ENCODE results near the gene ANXA3. TPM values are rescaled to one million over a fixed set of nuclear protein-coding genes. Genes with fewer than 3 reads are reported as not detected.
A peak's percentile ranks its signal among the peaks of the same experiment; 100 is the strongest.

ANXA3 gene
- total and polyA plus RNA-seq, 12 donors: 0.72 to 14.1 (median 3.8) TPM

DNA sequence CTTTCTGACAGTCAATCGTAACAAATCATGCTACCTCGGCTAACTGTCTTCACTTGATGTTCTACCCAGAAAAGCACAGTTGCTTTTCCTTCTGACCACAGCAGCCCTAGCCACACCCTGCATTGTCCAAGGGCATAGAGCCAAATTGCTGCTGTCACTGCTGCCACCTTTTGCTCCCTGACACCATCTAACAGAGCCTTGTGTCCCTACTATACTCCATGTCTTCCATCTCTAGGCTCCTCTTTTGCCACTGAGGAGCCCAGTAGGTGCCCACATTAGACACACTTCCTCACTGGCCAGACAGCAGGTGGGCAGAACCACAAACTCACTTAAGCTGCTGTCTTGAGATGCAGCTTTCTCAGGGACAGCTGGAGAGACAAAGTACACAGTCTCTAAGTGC, 91.4 kb downstream of the ANXA3 start:
- Histone ChIP-seq H3K36me3 (replicated peaks in 1 of 2) (no peaks in the 10 kb centered on the region), H3K27me3 (no peaks in the 10 kb centered on the region), H3K4me1 (replicated peaks in 1 of 2) (peaks cover 14 to 21% of the 10 kb centered on the region in 2 donors), H3K4me3 (no peak overlapping the region), H3K9me3 (replicated peaks in 1 of 3) (no peaks in the 10 kb centered on the region), H3K27ac (no peak overlapping the region)
- TF ChIP-seq, protein P1, sequence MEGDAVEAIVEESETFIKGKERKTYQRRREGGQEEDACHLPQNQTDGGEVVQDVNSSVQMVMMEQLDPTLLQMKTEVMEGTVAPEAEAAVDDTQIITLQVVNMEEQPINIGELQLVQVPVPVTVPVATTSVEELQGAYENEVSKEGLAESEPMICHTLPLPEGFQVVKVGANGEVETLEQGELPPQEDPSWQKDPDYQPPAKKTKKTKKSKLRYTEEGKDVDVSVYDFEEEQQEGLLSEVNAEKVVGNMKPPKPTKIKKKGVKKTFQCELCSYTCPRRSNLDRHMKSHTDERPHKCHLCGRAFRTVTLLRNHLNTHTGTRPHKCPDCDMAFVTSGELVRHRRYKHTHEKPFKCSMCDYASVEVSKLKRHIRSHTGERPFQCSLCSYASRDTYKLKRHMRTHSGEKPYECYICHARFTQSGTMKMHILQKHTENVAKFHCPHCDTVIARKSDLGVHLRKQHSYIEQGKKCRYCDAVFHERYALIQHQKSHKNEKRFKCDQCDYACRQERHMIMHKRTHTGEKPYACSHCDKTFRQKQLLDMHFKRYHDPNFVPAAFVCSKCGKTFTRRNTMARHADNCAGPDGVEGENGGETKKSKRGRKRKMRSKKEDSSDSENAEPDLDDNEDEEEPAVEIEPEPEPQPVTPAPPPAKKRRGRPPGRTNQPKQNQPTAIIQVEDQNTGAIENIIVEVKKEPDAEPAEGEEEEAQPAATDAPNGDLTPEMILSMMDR (IDR thresholded peaks at IDR 0.05): no peak
- TF ChIP-seq POLR2A (IDR thresholded peaks at IDR 0.05): no peak
- intact Hi-C loops (cut with DNase I): loop anchor here (10.0 kb wide), 2 partner anchors 142 to 222 kb away; no protein-coding TSS in a partner anchor
- 58 to 66% (median 61%) methylated on average over 2 of the region's 2 CpGs for WGBS, 4 donors
- DNase-seq: no peak

DNA sequence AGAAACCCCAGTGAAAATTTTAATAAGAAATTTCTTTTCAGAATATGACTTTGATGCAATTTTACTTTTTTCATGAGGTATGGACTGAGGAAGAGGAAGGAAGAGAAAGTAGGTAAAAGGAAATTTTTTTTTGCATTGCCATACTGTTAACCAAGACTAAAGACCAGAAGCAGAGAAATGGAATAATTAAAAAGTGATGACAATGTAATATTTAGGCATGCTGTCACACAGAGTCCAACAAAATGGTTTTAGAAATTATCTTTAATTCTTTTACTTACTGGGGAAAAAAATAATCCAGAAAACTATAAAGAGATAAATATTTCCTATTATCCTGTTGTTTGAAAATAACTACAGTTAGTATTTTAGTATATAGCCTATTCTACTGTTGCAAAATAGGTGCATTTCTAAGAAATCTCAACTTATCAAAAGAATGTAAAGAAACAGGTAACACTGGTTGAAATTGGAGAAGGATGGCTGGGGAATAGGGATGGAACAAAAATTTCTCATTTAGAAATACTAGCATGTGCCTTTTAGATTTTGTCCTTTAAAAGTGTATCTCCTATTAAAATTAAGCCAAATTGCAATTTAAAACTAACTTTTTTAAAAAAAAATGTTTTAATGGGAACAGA, 92.6 kb downstream of the ANXA3 start:
- H3K36me3 ChIP-seq (replicated peaks in 1 of 2): no peaks in the 10 kb centered on the region
- H3K4me1 ChIP-seq (replicated peaks in 1 of 2): peaks cover 14 to 21% of the 10 kb centered on the region in 2 donors
- no peak overlapping the region for H3K27ac ChIP-seq

DNA sequence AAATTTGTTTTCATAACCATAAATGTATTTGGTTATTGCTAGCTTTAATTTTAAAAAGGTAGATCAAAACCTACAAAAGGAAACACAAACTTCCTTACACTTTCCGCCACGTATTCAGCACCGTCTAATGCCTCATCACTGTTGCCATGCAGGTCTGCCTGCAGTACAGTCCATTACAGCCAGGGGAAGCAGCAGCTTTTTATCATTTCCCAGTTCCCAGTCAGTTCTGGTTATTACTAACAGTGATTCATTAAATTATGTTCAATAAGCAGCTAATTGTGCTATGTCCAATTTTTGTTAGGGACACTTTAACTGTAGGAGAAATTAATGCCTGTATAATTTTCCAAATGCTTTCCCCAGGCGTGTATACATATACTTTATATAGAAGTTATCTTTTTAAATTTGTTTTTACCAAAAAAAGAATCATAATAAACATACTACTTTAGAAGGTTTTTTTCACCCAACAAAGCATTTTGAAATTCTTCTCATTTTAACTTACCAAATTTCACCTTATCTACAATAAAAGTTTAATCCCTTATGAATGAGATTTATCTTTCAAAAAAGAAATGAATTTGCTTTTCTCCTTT, 93.3 kb downstream of the ANXA3 start:
- H3K4me1 ChIP-seq (replicated peaks in 1 of 2): peaks cover 14 to 21% of the 10 kb centered on the region in 2 donors
- no peak overlapping the region for H3K4me3 ChIP-seq
- DNase-seq: peak; percentile 58 to 91 (median 72)
- no peaks in the 10 kb centered on the region for H3K9me3 ChIP-seq (replicated peaks in 1 of 3)
- no peaks in the 10 kb centered on the region for H3K36me3 ChIP-seq (replicated peaks in 1 of 2)
- WGBS, 4 donors: 21 to 27% (median 24%) methylated on average over 4 of the region's 4 CpGs
- H3K27ac ChIP-seq: peak overlapping the region in 3 of 5 donors; percentile 53 to 87 (median 68)
- TF ChIP-seq POLR2A (IDR thresholded peaks at IDR 0.05): no peak
- TF ChIP-seq, protein P1 (IDR thresholded peaks at IDR 0.05): peak; percentile 91 to 99 (median 96)
- H3K27me3 ChIP-seq: no peaks in the 10 kb centered on the region
- intact Hi-C loops (cut with DNase I): loop anchor here (10.0 kb wide), 2 partner anchors 140 to 220 kb away; no protein-coding TSS in a partner anchor

More for the DNA sequence above, 92.6 kb downstream of the ANXA3 start:
- no peak for TF ChIP-seq POLR2A (IDR thresholded peaks at IDR 0.05)
- TF ChIP-seq, protein P1 (IDR thresholded peaks at IDR 0.05): no peak
- H3K4me3 ChIP-seq: no peak overlapping the region
- no peak for DNase-seq
- intact Hi-C loops (cut with DNase I): loop anchor here (10.0 kb wide), 2 partner anchors 141 to 221 kb away; no protein-coding TSS in a partner anchor
- no peaks in the 10 kb centered on the region for H3K9me3 ChIP-seq (replicated peaks in 1 of 3)
- H3K27me3 ChIP-seq: no peaks in the 10 kb centered on the region

DNA sequence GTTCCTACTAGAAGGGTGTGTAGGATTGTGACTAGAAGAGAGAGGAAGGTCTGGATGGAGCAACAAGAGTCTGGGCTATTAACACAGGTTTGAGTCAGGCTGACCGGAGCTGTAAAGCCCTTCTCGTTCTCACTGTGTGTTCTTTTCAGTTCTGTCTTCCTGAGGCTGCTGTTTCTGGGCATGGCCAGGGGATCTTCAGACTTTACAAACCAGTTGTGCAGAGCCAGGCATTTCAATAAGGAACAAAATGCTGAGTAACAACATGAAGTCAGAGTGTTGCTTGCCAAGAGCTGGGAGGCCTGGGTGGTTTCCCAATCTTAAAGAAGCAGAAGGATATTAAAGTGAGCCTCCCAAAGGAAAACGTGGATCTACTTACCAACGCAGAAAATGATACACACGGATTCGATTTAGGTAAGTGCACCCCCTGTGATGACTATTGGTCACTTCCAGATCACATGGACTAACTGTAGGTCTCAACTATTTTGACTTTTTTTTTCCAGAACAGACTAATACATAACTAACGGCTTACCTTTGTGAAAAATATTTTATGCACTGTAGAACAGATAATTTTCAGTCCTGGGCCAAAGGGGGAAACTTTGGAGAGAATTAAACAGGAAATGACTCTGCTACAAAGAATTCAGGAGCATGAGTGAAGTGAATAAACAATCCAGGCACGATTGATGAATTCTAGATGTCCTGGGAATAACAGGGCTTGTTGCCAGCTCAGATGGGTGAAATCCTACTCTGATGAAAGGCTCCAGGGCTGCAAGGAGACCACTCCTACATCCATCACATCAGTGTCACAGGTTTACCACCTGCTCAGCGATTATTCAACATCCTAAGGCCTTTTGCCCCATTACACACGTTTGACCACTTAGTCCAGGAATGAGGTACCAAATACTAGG, 94.5 kb downstream of the ANXA3 start:
- DNase-seq: peak; percentile 48 to 92 (median 80)
- Histone ChIP-seq H3K36me3 (replicated peaks in 1 of 2) (no peaks in the 10 kb centered on the region), H3K4me1 (replicated peaks in 1 of 2) (peaks cover 14 to 24% of the 10 kb centered on the region in 2 donors), H3K9me3 (replicated peaks in 1 of 3) (no peaks in the 10 kb centered on the region), H3K27me3 (no peaks in the 10 kb centered on the region), H3K27ac (peak overlapping the region; percentile 53 to 87 (median 65)), H3K4me3 (peak overlapping the region in 1 of 4 donors; percentile 13)
- TF ChIP-seq, protein P1 (IDR thresholded peaks at IDR 0.05): no peak
- TF ChIP-seq POLR2A (IDR thresholded peaks at IDR 0.05): peak in 1 of 2 donors; percentile 35
- 41 to 48% (median 44%) methylated on average over 10 of the region's 10 CpGs for WGBS, 4 donors
- intact Hi-C loops (cut with DNase I): loop anchor here (10.0 kb wide), 2 partner anchors 139 to 219 kb away; no protein-coding TSS in a partner anchor

Data from adrenal gland (tissue), 12 donors.